Natural killer cell treated with Interleukin-12 subunit alpha and Interleukin-12 subunit beta and Interleukin-15 and Interleukin-18, amount 100 ng/mL, for 72 hours (primary cell): Measurements from ENCODE around the gene TCP10L. TPM values are rescaled to one million over a fixed set of nuclear protein-coding genes. Genes with fewer than 3 reads are reported as not detected.
"Not testable (repeated sequence)": the region's sequence is repeated elsewhere in the genome, so short reads cannot be mapped to it uniquely, and the experiment has no call there.

ENCODE experiments used
- ATAC-seq, 2 donors: fragments of 150-1000 bp; cut with Tn5 transposase in 1 of 2; sonication (Bioruptor Pico), chemical (Tn5 transposase) in 1 of 2; 2 replicates each; pipeline ENCODE4 v1.10.0; 2021
- DNase-seq: peaks from one replicate; pipeline ENCODE4 v3.0.0; 2022; ENCODE audit warnings: low spot score
- H3K27ac Mint-ChIP-seq, 2 donors: 1 replicate in 1 of 2; 2 replicates in 1 of 2; pipeline ENCODE4 v1.8.0; 2022; ENCODE audit warnings: mixed read lengths in 2 of 2, mild to moderate bottlenecking in 1 of 2, moderate library complexity in 1 of 2
- H3K27me3 Mint-ChIP-seq, 2 donors: 1 replicate in 1 of 2; 2 replicates in 1 of 2; pipeline ENCODE4 v1.8.0; 2022; ENCODE audit warnings: mixed read lengths in 2 of 2
- H3K36me3 Mint-ChIP-seq: one replicate; pipeline ENCODE4 v1.8.0; 2022; ENCODE audit warnings: mixed read lengths
- H3K4me1 Mint-ChIP-seq, 2 donors: 1 replicate in 1 of 2; 2 replicates in 1 of 2; pipeline ENCODE4 v1.8.0; 2022; ENCODE audit warnings: low read depth in 2 of 2, mixed read lengths in 2 of 2, mild to moderate bottlenecking in 1 of 2
- H3K4me3 Mint-ChIP-seq: one replicate; pipeline ENCODE4 v1.8.0; 2022; ENCODE audit warnings: mixed read lengths
- H3K9me3 Mint-ChIP-seq: 2 replicates; pipeline ENCODE4 v1.8.0; 2022; ENCODE audit warnings: mixed read lengths
- total RNA-seq, 2 donors: library from RNA; stranded (reverse); gene quantifications; one replicate each; pipeline ENCODE4 v1.2.3, GENCODE V29; 2022

Gene TCP10L, protein sequence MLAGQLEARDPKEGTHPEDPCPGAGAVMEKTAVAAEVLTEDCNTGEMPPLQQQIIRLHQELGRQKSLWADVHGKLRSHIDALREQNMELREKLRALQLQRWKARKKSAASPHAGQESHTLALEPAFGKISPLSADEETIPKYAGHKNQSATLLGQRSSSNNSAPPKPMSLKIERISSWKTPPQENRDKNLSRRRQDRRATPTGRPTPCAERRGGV
- 1 to 10 TPM; 1.1 to 1.3 TPM for total RNA-seq

DNA sequence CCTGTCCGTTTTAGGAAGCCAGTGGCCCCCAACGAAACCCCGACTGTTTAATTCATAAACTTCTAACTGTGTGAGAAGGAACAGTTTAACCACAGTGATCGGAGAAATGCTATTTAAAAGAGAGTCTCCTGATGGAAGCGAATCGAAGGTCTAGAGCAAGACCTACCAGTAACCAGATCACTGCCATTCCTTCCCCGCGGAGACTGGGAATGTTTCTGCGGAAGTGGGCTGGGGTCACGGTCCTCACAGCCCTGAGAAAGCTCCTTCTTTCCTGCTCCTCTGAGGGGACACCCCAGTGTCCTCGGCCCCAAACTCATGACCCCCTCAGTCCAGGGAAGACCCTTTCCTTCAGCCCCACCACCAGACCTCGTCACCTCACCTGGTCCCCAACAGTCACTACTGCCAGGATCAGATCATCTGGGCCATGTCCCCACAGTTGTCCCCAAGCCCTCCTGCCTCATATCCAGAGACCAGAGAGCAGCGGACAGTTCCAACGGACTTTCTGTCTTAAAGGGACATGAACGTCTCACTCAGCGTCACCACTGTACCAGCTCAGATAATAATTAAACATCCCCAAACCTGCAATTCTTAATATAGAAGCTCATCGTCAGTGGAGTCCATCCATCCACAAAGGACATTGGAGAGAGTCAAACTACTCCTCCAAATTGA is at the start of gene TCP10L:
Gene TCP10L (minus strand): TSS at position 482 of the 669 bp plus-strand sequence. CDS start 1,219 bp downstream, outside the sequence.
- H3K9me3 Mint-ChIP-seq = no peaks in the 10 kb centered on the region
- no peaks in the 10 kb centered on the region for H3K27me3 Mint-ChIP-seq
- ATAC-seq (no peak), DNase-seq (no peak)
- H3K36me3 Mint-ChIP-seq = no peaks in the 10 kb centered on the region
- H3K27ac Mint-ChIP-seq = no peak within 1 kb of the TSS
- H3K4me3 Mint-ChIP-seq = no peak within 1 kb of the TSS
- no peaks in the 10 kb centered on the region for H3K4me1 Mint-ChIP-seq

DNA sequence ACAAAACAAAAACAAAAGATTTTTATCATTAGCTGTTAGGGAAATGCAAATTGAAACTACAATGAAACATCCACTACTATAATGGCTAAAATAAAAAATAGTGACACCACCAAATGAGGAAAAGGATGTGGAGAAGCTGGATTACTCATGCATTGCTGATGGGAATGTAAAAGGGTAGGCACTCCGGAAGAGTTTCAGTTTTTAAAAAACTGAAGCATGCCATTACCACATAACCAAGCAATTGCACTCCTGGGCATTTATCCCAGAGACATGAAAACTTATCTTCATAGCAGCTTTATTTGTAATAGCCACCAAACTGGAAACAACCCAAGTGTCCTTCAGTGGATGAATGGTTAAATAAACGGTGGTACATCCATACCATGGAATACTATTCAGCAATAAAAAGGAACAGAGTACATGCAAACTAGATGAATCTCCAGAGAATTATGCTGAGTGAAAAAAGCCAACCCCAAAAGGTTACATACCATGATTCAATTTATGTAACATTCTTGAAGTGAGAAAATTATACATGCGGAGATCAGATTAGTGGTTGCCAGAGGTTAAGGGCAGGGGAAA is 41.4 kb upstream of the TCP10L start:
- Mint-ChIP-seq H3K4me3 (no peak overlapping the region), H3K9me3 (no peaks in the 10 kb centered on the region), H3K4me1 (peaks cover 4 to 5% of the 10 kb centered on the region in 2 donors), H3K36me3 (peaks cover 10% of the 10 kb centered on the region), H3K27ac (no peak overlapping the region), H3K27me3 (peaks cover 3 to 7% of the 10 kb centered on the region in 2 donors)
- no peak for DNase-seq
- ATAC-seq = no peak

DNA sequence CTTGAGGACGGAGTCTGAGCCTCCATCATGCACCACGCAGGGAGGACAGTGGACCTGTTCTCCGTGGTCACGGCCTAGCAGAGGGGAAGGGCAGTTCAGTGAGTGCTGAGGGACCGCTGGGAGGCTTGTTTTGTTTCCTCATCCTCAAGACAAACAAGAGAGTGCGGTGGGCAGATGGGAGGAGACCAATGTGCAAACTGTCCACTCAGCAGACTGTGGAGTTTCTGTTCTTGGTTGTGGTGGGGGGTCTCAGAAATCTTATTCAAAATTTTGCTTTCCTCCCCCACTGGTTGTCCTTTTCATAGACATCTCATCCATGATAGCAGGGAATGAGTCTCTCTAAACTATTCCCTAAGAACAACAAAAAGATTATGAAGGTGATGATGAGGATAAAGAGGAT is 32.9 kb upstream of the TCP10L start:
- not testable (repeated sequence) for DNase-seq, H3K9me3 Mint-ChIP-seq, ATAC-seq, H3K4me1 Mint-ChIP-seq, H3K4me3 Mint-ChIP-seq, H3K27ac Mint-ChIP-seq, H3K36me3 Mint-ChIP-seq
- peaks cover 15 to 16% of the 10 kb centered on the region in 2 donors for H3K27me3 Mint-ChIP-seq

DNA sequence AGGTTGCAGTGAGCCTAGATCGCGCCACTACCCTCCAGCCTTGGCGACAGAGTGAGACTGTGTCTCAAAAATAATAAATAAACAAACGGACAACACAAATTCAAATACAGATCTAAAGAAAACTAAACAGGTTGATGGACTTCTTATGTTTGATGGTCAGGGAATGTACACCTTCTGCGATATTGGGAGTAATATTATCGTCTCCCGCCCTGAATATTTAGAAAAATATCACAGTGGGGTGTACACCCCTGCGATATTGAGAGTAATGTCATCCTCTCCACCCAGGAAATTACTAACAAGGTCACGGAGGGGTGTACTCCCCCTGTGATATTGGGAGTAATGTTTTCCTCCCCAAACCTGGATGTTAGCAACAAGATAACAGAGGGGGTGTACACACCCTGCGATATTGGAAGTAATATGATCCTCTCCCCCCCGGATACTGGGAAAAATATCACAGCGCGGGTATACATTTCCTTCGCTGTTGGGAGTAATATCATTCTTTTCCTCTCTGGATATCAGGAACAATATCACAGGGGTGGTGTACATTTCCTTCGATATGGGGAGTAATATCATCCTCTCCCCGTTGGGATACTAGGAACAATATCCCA is 28.2 kb upstream of the TCP10L start:
- H3K4me3 Mint-ChIP-seq = peak overlapping the region; percentile 94
- peak overlapping the region; percentile 89 to 94 for H3K27ac Mint-ChIP-seq
- H3K9me3 Mint-ChIP-seq = no peaks in the 10 kb centered on the region
- DNase-seq (no peak), ATAC-seq (no peak)
- peaks cover 3 to 6% of the 10 kb centered on the region in 2 donors for H3K4me1 Mint-ChIP-seq
- peaks cover 6 to 7% of the 10 kb centered on the region in 2 donors for H3K27me3 Mint-ChIP-seq
- H3K36me3 Mint-ChIP-seq = peaks cover 5% of the 10 kb centered on the region

DNA sequence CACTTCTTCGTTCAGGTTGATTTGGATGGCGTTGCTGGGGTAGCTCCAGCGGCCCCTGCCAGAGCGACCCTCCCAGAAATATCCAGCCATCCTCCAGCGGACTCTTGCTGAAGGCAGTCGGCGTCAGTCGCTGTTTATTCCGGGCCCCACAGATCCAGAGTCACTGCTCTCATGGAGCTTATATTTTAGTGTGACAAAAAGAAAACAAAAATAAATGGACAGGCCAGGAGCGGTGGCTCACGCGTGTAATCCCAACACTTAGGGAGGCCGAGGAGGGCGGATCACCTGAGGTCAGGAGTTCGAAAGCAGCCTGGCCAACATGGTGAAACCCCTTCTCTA is 27.6 kb upstream of the TCP10L start:
- ATAC-seq = no peak
- Mint-ChIP-seq H3K27me3 (peaks cover 5 to 6% of the 10 kb centered on the region in 2 donors), H3K27ac (peak overlapping the region; percentile 89 to 94), H3K4me3 (peak overlapping the region; percentile 94), H3K9me3 (no peaks in the 10 kb centered on the region), H3K36me3 (peaks cover 5% of the 10 kb centered on the region), H3K4me1 (peaks cover 3 to 6% of the 10 kb centered on the region in 2 donors)
- no peak for DNase-seq

DNA sequence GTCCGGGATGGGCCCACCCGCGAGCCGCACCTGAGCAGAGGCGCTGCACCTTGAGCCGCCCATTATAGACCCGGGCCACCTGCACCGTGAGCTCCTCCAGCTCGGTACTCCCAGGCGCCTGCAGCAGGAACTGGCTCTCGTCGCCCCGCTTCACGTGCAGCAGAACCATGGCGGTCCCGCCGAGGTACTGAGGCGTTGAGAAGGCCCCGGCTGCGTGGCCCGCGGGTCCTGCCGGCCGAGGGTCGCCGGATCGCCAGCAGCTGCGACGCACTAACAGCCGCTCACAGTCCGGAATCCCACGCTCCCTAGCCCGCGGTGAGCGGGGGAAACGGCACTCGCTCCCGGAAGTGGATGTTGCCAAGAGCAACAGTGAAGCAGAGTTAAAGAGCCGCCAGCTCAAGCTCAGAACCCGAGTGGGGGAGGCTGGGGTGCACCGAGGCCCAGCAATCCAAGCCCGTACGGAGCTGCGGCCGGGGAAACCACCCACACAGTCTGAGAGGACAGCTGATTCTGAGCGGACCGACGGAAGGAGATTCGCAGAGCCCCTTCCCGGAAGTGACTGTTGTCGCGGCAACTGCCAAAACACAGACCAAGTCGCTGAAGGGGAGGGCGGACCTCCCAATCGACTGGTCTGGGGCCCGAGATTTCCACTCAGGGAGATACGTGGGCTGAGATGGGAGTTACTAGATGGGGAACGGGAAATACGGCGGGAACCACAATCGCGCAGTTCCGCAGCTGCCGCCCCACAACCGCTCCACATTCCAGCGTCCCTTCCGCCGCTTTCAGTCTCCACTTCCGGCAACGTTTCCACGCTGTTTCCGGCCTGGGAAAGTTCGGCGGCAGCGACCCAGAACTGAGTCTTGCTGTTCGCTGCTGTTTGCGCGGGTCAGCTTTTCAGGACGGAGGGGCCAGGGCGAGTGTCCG is 27.0 kb upstream of the TCP10L start, which contains the start of gene CFAP298:
Gene CFAP298 (minus strand): TSS at position 303 of the 924 bp plus-strand sequence. CDS start 134 bp downstream, at position 169.
- peaks cover 3 to 6% of the 10 kb centered on the region in 2 donors for H3K4me1 Mint-ChIP-seq
- no peaks in the 10 kb centered on the region for H3K9me3 Mint-ChIP-seq
- peak; percentile 94 for DNase-seq
- ATAC-seq = peak; percentile 98
- H3K27me3 Mint-ChIP-seq = peaks cover 3 to 6% of the 10 kb centered on the region in 2 donors
- H3K4me3 Mint-ChIP-seq = peak within 1 kb of the TSS; percentile 94
- peak within 1 kb of the TSS; percentile 89 to 94 for H3K27ac Mint-ChIP-seq
- H3K36me3 Mint-ChIP-seq = peaks cover 5% of the 10 kb centered on the region

DNA sequence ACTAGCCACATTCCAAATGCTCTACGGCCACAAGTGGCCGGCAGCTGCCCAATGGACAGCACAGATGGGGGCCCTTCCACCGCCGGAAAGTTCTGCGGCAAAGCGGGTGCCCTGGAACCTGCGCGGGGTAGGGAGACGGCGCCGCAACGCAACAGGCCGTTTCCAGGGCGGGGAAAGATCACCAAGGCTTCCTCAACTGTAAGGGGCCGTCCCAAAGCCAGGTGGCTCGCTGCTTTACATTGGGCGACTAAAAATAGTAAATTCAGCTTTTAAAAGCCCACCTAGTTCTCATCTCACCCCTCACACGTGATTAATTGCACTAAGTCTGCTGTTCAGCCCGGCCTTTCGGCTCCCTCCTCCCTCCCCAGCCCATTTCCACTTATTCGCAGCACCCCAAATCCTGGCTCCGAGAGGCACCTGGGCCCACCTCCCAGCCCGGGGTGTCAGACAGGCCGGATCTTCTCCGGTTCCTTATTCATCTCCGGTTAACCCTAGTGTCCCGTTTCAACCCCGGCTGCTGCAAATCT is 26.2 kb upstream of the TCP10L start:
- ATAC-seq (peak in 1 of 2 donors; percentile 0), DNase-seq (no peak)
- H3K9me3 Mint-ChIP-seq = no peaks in the 10 kb centered on the region
- H3K27ac Mint-ChIP-seq = peak overlapping the region; percentile 89 to 94
- peaks cover 5% of the 10 kb centered on the region for H3K36me3 Mint-ChIP-seq
- peaks cover 3 to 6% of the 10 kb centered on the region in 2 donors for H3K4me1 Mint-ChIP-seq
- peaks cover 3 to 5% of the 10 kb centered on the region in 2 donors for H3K27me3 Mint-ChIP-seq
- peak overlapping the region; percentile 94 for H3K4me3 Mint-ChIP-seq

DNA sequence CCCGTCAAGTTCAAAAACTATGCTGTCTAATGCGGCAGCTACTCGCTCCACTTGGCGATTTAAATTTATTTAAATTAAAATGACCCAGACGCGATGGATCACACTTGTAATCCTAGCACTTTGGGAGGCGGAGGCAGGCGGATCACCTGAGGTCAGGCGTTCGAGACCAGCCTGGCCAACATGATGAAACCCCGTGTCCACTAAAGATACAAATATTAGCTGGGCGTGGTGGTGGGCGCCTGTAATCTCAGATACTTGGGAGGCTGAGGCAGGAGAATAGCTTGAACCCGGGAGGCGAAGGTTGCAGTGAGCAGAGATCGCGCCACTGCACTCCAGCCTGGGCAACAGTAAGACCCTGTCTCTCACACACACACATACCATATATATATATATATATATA is 25.6 kb upstream of the TCP10L start:
- DNase-seq, H3K9me3 Mint-ChIP-seq, H3K27me3 Mint-ChIP-seq, H3K4me1 Mint-ChIP-seq, ATAC-seq, H3K27ac Mint-ChIP-seq, H3K36me3 Mint-ChIP-seq, H3K4me3 Mint-ChIP-seq: not testable (repeated sequence)

DNA sequence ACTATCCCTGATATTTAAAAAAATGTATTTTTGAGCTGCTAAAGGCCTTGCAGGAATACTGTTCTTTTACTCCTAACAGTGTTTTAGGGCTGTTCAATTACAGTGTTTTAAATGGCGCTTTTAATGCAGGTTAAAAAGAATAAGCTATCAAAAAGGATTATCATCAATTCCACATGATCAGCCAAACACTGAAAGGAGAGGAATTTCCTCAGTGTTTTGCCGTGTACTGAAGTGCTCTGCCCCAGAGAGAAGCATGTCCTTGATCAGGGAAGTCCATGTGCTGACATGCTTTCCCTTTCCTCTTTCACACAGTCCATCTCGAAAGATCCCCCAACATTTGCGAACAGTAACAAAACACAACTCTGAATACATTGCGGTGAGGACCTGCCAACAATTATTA is 23.5 kb upstream of the TCP10L start:
- peaks cover 3 to 6% of the 10 kb centered on the region in 2 donors for H3K4me1 Mint-ChIP-seq
- H3K27ac Mint-ChIP-seq = no peak overlapping the region

DNA sequence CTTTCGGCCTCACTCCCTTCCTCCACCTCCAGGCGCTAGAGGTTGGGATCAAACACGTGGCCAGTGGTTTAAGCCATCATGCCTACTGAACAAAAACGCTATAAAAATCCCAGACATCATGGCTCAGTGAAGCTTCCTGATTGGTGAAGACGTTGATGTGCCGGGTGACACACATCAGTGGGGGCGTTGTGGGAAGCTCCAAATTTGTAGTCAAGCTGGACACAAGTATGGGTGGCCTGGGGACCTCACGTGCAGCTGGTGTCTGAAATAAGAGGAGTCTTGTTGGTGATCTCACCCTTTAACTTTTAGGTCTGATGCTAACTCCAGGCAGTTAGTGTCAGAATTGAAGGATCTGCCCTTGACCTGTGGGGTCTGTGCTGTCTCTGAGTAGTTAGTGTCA is 20.1 kb upstream of the TCP10L start:
- no peak for ATAC-seq
- Mint-ChIP-seq H3K4me1 (peaks cover 0 to 3% of the 10 kb centered on the region in 2 donors), H3K36me3 (peaks cover 23% of the 10 kb centered on the region), H3K27me3 (no peaks in the 10 kb centered on the region), H3K27ac (no peak overlapping the region), H3K4me3 (no peak overlapping the region), H3K9me3 (no peaks in the 10 kb centered on the region)
- DNase-seq = no peak

More for the DNA sequence above, 23.5 kb upstream of the TCP10L start:
- ATAC-seq (no peak), DNase-seq (no peak)
- H3K9me3 Mint-ChIP-seq = no peaks in the 10 kb centered on the region
- H3K27me3 Mint-ChIP-seq = no peaks in the 10 kb centered on the region
- H3K4me3 Mint-ChIP-seq = no peak overlapping the region
- peaks cover 18% of the 10 kb centered on the region for H3K36me3 Mint-ChIP-seq

DNA sequence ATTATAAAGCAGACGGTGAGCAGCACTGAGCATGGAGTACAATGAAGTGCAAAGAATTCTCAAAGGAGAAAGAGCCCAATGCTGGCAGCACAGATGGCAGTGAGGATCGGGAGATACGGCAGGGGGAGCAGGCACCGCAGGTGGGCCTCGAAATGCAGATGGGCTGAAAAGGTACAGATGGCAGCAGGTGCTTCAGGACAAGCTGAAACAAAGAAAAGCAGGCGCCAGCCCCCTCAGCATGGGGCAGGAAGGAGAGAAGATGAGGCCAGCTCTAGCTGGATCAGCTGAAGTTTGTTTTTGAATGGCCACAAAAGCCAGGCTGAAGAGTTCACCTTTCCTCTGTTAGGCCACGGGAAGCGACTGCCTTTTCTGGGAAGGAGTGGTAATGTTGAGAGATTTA is 19.1 kb upstream of the TCP10L start:
- DNase-seq (no peak), ATAC-seq (no peak)
- peaks cover 0 to 4% of the 10 kb centered on the region in 2 donors for H3K4me1 Mint-ChIP-seq
- peaks cover 19% of the 10 kb centered on the region for H3K36me3 Mint-ChIP-seq
- no peaks in the 10 kb centered on the region for H3K9me3 Mint-ChIP-seq
- H3K4me3 Mint-ChIP-seq = no peak overlapping the region
- no peaks in the 10 kb centered on the region for H3K27me3 Mint-ChIP-seq
- no peak overlapping the region for H3K27ac Mint-ChIP-seq

DNA sequence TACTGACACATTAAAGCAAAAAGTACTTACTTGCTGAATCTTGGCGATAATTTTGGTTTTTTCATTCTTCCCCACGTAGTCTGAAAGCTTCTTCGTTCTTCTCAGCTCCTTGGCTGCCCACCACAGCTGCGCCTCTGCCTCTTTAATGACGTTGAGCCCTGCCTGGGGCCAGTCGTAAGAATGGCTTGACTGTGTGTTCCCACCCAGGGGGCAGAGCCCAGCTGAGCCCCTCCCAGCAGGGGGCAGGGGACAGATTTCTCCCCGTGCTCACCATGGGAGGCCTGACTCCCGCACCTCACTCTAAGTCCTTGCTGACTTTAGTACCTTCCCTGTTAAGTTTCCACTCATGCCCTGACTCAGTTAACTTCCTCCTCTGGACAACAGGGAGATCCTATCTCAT is 17.8 kb upstream of the TCP10L start:
- DNase-seq = no peak
- Mint-ChIP-seq H3K36me3 (peaks cover 19% of the 10 kb centered on the region), H3K9me3 (no peaks in the 10 kb centered on the region), H3K4me1 (peaks cover 0 to 7% of the 10 kb centered on the region in 2 donors), H3K27ac (no peak overlapping the region), H3K4me3 (no peak overlapping the region), H3K27me3 (no peaks in the 10 kb centered on the region)
- no peak for ATAC-seq

DNA sequence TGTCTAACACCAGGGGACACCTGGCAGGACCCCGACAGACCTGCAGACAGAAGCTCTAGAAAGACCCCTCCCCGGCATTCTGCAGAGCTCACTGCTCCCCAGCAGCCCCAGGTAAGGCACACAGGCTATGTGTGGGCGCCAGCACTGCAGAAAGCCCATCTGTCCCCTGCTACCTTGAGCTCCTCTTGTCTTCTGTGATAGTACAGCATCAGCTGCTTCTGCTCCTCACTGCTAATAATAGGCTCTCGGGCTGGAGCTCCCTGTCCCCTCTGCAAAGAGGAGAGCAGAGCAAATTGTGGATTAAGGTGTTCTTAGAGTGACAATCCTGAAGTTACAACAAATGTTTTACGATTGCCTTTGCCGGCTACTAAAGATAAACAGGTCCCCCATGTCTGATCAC is 16.8 kb upstream of the TCP10L start:
- Mint-ChIP-seq H3K4me1 (peaks cover 2 to 7% of the 10 kb centered on the region in 2 donors), H3K9me3 (no peaks in the 10 kb centered on the region), H3K27me3 (no peaks in the 10 kb centered on the region), H3K4me3 (no peak overlapping the region), H3K27ac (no peak overlapping the region), H3K36me3 (peaks cover 19% of the 10 kb centered on the region)
- DNase-seq (no peak), ATAC-seq (no peak)
